Measurements from ENCODE around the gene LOXL4. TPM values are rescaled to one million over a fixed set of nuclear protein-coding genes. Genes with fewer than 3 reads are reported as not detected.

The LOXL4 gene
- total RNA-seq, 4 donors from 2014 or later = 0.85 to 1.7 (median 1.6) TPM; not detected in 1

DNA sequence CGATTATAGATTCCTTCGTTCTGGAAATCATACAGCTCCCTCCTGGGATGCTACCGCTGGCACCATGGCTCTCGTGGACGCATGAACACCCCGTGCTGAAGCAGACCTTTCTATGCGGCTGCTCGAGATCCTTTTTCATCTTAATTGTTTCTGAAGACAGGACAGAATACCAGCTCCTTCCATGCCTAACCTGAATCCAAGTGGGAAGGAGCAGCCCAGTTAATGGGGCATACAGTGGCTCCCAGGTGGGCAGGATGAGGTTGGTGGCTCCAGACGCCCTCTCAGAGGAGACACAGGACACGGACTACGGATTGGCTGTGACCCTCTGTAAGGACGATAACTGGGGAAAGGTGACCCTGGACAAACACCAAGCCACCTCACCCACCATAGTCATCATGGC lies 18.4 kb upstream of the LOXL4 start:
- no peak overlapping the region for H3K27ac ChIP-seq
- no peaks in the 10 kb centered on the region for H3K36me3 ChIP-seq
- TF ChIP-seq POLR2A (IDR thresholded peaks at IDR 0.05) = no peak
- TF ChIP-seq, protein P1, sequence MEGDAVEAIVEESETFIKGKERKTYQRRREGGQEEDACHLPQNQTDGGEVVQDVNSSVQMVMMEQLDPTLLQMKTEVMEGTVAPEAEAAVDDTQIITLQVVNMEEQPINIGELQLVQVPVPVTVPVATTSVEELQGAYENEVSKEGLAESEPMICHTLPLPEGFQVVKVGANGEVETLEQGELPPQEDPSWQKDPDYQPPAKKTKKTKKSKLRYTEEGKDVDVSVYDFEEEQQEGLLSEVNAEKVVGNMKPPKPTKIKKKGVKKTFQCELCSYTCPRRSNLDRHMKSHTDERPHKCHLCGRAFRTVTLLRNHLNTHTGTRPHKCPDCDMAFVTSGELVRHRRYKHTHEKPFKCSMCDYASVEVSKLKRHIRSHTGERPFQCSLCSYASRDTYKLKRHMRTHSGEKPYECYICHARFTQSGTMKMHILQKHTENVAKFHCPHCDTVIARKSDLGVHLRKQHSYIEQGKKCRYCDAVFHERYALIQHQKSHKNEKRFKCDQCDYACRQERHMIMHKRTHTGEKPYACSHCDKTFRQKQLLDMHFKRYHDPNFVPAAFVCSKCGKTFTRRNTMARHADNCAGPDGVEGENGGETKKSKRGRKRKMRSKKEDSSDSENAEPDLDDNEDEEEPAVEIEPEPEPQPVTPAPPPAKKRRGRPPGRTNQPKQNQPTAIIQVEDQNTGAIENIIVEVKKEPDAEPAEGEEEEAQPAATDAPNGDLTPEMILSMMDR (IDR thresholded peaks at IDR 0.05) = no peak
- no peaks in the 10 kb centered on the region for H3K4me1 ChIP-seq
- H3K27me3 ChIP-seq = no peaks in the 10 kb centered on the region
- H3K4me3 ChIP-seq = no peak overlapping the region
- H3K9me3 ChIP-seq = peaks cover 0 to 6% (median 0%) of the 10 kb centered on the region in 4 donors
- no peak for DNase-seq

DNA sequence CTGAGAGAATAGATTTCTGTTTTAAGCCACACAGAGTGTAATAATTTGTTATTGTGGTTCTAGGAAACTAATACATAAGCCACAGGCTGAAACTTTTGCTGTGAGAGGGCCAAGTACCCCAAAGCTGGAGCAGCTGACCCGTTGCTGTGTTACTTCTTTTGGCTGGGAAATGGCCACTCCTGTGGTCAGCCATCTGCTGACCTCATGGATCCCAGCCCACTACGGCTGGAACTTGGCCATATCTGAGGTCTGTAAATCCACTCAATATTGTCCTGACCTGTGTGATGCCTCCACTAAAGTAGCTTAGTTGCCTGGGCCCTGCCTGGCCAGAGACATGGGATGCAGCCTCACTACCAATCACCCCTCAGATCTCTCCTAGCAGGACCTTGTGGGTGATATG lies 17.4 kb upstream of the LOXL4 start:
- no peaks in the 10 kb centered on the region for H3K27me3 ChIP-seq
- H3K27ac ChIP-seq = no peak overlapping the region
- H3K9me3 ChIP-seq = peaks cover 0 to 6% (median 0%) of the 10 kb centered on the region in 4 donors
- H3K4me3 ChIP-seq = no peak overlapping the region
- no peak for DNase-seq
- TF ChIP-seq POLR2A (IDR thresholded peaks at IDR 0.05) = no peak
- TF ChIP-seq, protein P1 (IDR thresholded peaks at IDR 0.05) = no peak
- no peaks in the 10 kb centered on the region for H3K36me3 ChIP-seq
- H3K4me1 ChIP-seq = no peaks in the 10 kb centered on the region

DNA sequence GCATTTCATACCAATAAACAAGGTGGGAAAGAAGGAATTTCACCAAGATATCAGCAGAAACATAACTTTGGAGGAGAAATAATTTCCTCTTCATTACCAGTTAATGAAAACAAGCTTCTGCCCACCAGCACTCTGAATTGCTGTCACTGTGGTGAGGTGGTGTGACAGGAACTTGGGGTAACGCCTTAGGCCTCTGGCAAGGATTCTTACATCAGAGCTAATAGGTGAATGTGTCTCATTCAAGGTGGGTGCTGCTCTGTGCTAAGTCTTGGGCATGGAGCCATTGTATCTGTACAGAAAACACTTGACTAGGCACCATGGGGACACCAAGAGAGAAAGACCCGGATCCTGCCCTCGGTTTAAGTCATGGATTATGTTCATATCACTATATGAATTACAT lies 8.3 kb upstream of the LOXL4 start:
- no peaks in the 10 kb centered on the region for H3K36me3 ChIP-seq
- H3K4me3 ChIP-seq = no peak overlapping the region
- no peak overlapping the region for H3K27ac ChIP-seq
- no peaks in the 10 kb centered on the region for H3K9me3 ChIP-seq
- no peaks in the 10 kb centered on the region for H3K4me1 ChIP-seq
- no peaks in the 10 kb centered on the region for H3K27me3 ChIP-seq
- DNase-seq = no peak
- TF ChIP-seq POLR2A (IDR thresholded peaks at IDR 0.05) = no peak
- TF ChIP-seq, protein P1 (IDR thresholded peaks at IDR 0.05) = no peak

DNA sequence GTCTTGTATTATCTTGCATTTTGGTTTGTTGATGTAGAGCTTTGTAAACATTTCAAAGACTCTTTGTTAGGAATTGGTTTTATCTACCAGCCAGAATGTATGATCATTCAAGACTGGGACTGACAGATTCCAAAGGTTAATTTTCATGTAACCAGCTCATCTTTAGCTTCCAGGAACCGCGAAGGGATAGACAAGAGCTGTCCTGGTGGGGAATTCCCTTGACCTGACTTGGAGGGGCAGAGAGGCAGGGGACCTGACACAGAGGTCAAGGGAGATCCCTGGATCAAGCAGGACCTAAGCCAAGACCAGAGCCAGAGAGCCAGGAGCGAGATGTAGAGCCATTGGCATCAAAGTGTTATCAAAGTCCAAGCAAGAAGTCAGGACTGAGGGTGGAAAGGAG lies 6.6 kb upstream of the LOXL4 start:
- no peaks in the 10 kb centered on the region for H3K36me3 ChIP-seq
- H3K27me3 ChIP-seq = no peaks in the 10 kb centered on the region
- TF ChIP-seq, protein P1 (IDR thresholded peaks at IDR 0.05) = no peak
- no peak for TF ChIP-seq POLR2A (IDR thresholded peaks at IDR 0.05)
- no peak overlapping the region for H3K4me3 ChIP-seq
- no peaks in the 10 kb centered on the region for H3K9me3 ChIP-seq
- no peak overlapping the region for H3K27ac ChIP-seq
- H3K4me1 ChIP-seq = peaks cover 0 to 2% (median 0%) of the 10 kb centered on the region in 4 donors
- DNase-seq = no peak

DNA sequence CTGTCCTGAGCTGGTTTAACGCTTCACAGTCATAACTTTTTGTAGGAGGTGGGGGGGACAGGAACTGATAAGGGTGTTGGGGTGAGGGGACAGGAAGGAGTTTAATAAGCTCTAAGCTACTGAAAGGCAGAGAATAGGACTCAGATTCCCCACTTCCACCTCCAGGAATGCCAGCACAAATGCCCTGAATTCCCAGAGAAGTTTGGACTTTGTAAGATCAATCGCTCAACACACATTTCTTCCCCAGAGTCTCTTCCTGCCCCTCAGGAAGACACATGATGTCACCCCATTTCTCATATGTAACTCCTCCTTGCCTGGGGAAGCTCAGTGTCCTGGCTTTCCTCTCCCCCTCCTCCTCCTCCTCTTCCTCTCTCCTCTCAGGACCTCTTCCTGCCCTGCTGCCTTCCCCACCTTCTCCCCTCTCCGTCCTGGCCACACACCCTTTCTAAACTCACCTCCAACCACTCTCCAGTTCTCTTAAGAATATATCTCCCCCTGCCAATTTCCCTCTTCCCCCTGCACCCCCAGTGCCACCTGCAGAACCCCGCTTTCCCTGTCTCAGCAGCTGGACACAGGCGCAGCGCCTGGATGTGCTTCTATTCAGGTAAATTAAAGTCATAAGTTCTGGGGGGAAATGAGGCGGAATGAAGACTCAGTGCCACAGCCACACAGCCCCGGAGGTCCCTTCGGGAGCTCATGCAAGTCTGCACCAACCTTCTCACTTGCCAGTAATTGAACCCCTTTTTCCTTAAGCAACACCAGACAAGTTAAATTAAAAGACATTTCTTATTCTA lies 5.3 kb upstream of the LOXL4 start:
- no peaks in the 10 kb centered on the region for H3K9me3 ChIP-seq
- no peak overlapping the region for H3K27ac ChIP-seq
- peaks cover 0 to 13% (median 0%) of the 10 kb centered on the region in 4 donors for H3K4me1 ChIP-seq
- no peaks in the 10 kb centered on the region for H3K27me3 ChIP-seq
- TF ChIP-seq, protein P1 (IDR thresholded peaks at IDR 0.05) = no peak
- no peak for TF ChIP-seq POLR2A (IDR thresholded peaks at IDR 0.05)
- no peak overlapping the region for H3K4me3 ChIP-seq
- no peak for DNase-seq
- no peaks in the 10 kb centered on the region for H3K36me3 ChIP-seq

Data from Peyer's patch (tissue), 4 donors.